Smooth muscle cell (in vitro differentiated cells): Measurements from ENCODE around the gene GALNT17. TPM values are rescaled to one million over a fixed set of nuclear protein-coding genes. Genes with fewer than 3 reads are reported as not detected.

Source experiments
- DNase-seq: peaks from one replicate; lab custom pipeline; 2025; ENCODE audit not compliant: unreplicated experiment; lab: John Stamatoyannopoulos, UW
- H2AFZ ChIP-seq: fragments of 200-600 bp; sonication (generic); 2 replicates; pipeline ENCODE4 v1.6.0; 2016; ENCODE audit warnings: antibody characterized with exemption, low read depth, mild to moderate bottlenecking
- H3F3A ChIP-seq: fragments of 200-600 bp; sonication (generic); 2 replicates; pipeline ENCODE4 v1.6.0; 2017; ENCODE audit warnings: antibody characterized with exemption, low read depth
- H3K27ac ChIP-seq: fragments of 200-600 bp; sonication (generic); 2 replicates; pipeline ENCODE4 v1.5.1; 2016; ENCODE audit warnings: low read depth, mild to moderate bottlenecking
- H3K27me3 ChIP-seq: fragments of 200-600 bp; sonication (generic); 2 replicates; pipeline ENCODE4 v1.6.1; 2016; ENCODE audit warnings: low read depth, mild to moderate bottlenecking
- H3K36me3 ChIP-seq: fragments of 200-600 bp; sonication (generic); 2 replicates; pipeline ENCODE4 v1.5.1; 2016; ENCODE audit warnings: low read depth
- H3K4me1 ChIP-seq: fragments of 200-600 bp; sonication (generic); 2 replicates; pipeline ENCODE4 v1.5.1; 2016; ENCODE audit warnings: low read depth
- H3K4me2 ChIP-seq: fragments of 200-600 bp; sonication (generic); 2 replicates; pipeline ENCODE4 v1.6.0; 2016; ENCODE audit warnings: mild to moderate bottlenecking
- H3K4me3 ChIP-seq: fragments of 200-600 bp; sonication (generic); 2 replicates; pipeline ENCODE4 v1.5.1; 2016; ENCODE audit warnings: mild to moderate bottlenecking
- H3K79me2 ChIP-seq: fragments of 200-600 bp; sonication (generic); 2 replicates; pipeline ENCODE4 v1.6.0; 2016; ENCODE audit warnings: low read depth, mild to moderate bottlenecking
- H3K9ac ChIP-seq: fragments of 200-600 bp; sonication (generic); 2 replicates; pipeline ENCODE4 v1.6.0; 2016; ENCODE audit warnings: low read depth
- H3K9me3 ChIP-seq: fragments of 200-600 bp; sonication (generic); replicated peaks from 2 replicates; pipeline ENCODE4 v1.5.1; 2016; ENCODE audit warnings: low read depth
- H4K20me1 ChIP-seq: fragments of 200-600 bp; sonication (generic); 2 replicates; pipeline ENCODE4 v1.6.0; 2016; ENCODE audit warnings: low read depth
- WGBS: methylation state at CpG from one replicate; pipeline ENCODE4 v1.1.7; 2016; ENCODE audit warnings: low lambda C conversion rate; 5-methylcytosine and 5-hydroxymethylcytosine counted together
- polyA plus RNA-seq: library from polyadenylated mRNA; unstranded; fragments of >200 nt; fragmentation: Nextera tagmentation; extraction: Ambion mirVana; gene quantifications from 2 replicates; pipeline ENCODE4 v1.2.1, GENCODE V29; 2016
- total RNA-seq: library from RNA; depleted of rRNA; stranded (reverse); fragments of >200 nt; gene quantifications from 2 replicates; pipeline ENCODE4 v1.2.3, GENCODE V29; 2014
- TF ChIP-seq, protein P1 (sequence below): fragments of 200-600 bp; sonication (generic); IDR thresholded peaks from 2 replicates; pipeline ENCODE4 v1.5.1; 2017; ENCODE audit warnings: borderline replicate concordance, mild to moderate bottlenecking, antibody characterized with exemption; ENCODE audit not compliant: insufficient read depth, poor library complexity, severe bottlenecking

GALNT17 gene
- total and polyA plus RNA-seq, 2 experiments from 2014 or later, result 0.38 to 0.45 TPM

DNA sequence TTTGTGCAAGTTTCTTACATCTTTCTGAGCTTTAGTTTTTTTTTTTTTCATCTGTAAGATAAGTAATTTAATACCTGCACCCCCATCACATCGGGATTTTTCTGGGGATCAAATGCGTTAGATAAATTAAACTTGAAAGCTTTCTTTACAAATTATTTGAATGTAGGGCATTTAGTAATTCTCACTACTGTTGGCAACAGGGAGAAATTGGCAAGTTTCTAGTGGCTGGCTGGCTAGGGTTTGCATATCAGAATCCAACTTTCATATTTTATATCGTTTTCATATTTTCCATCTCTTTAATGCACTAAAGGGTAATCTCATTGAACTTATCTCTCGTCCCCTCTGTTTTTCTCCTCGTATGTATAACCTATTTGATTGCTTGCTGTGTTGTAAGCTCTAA lies 412.9 kb downstream of the GALNT17 start:
- H4K20me1 ChIP-seq, result no peaks in the 10 kb centered on the region
- H3K9me3 ChIP-seq, result no peaks in the 10 kb centered on the region
- no peak overlapping the region for H3K4me3 ChIP-seq
- peaks cover 30% of the 10 kb centered on the region for H3K27me3 ChIP-seq
- H2AFZ ChIP-seq, result no peak overlapping the region
- H3K27ac ChIP-seq, result no peak overlapping the region
- no peak overlapping the region for H3K9ac ChIP-seq
- DNase-seq, result no peak
- H3K4me1 ChIP-seq, result no peaks in the 10 kb centered on the region
- no peaks in the 10 kb centered on the region for H3F3A ChIP-seq
- H3K4me2 ChIP-seq, result no peak overlapping the region
- 84% methylated on average over 5 of the region's 5 CpGs for WGBS
- H3K36me3 ChIP-seq, result no peaks in the 10 kb centered on the region
- H3K79me2 ChIP-seq, result no peaks in the 10 kb centered on the region
- TF ChIP-seq, protein P1, sequence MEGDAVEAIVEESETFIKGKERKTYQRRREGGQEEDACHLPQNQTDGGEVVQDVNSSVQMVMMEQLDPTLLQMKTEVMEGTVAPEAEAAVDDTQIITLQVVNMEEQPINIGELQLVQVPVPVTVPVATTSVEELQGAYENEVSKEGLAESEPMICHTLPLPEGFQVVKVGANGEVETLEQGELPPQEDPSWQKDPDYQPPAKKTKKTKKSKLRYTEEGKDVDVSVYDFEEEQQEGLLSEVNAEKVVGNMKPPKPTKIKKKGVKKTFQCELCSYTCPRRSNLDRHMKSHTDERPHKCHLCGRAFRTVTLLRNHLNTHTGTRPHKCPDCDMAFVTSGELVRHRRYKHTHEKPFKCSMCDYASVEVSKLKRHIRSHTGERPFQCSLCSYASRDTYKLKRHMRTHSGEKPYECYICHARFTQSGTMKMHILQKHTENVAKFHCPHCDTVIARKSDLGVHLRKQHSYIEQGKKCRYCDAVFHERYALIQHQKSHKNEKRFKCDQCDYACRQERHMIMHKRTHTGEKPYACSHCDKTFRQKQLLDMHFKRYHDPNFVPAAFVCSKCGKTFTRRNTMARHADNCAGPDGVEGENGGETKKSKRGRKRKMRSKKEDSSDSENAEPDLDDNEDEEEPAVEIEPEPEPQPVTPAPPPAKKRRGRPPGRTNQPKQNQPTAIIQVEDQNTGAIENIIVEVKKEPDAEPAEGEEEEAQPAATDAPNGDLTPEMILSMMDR, result no peak

- no peak overlapping the region for H3K9ac ChIP-seq
- no peaks in the 10 kb centered on the region for H3K36me3 ChIP-seq
- no peak overlapping the region for H3K4me2 ChIP-seq
- H3F3A ChIP-seq, result no peaks in the 10 kb centered on the region
- no peaks in the 10 kb centered on the region for H3K9me3 ChIP-seq
- no peak overlapping the region for H2AFZ ChIP-seq
- no peaks in the 10 kb centered on the region for H3K79me2 ChIP-seq
- WGBS, result 94% methylated on average over 6 of the region's 6 CpGs
- no peaks in the 10 kb centered on the region for H3K4me1 ChIP-seq
- H4K20me1 ChIP-seq, result no peaks in the 10 kb centered on the region
- TF ChIP-seq, protein P1, result no peak
- no peak overlapping the region for H3K4me3 ChIP-seq
- H3K27ac ChIP-seq, result no peak overlapping the region
- H3K27me3 ChIP-seq, result peaks cover 11% of the 10 kb centered on the region
- DNase-seq, result no peak
These were observed 415.5 kb downstream of the GALNT17 start for GRCh38 chr7:71547426-71547825.

GRCh38 chr7:71548746-71549145 lies 416.8 kb downstream of the GALNT17 start:
- WGBS, result 53% methylated on average over 3 of the region's 3 CpGs
- no peak for DNase-seq
- no peaks in the 10 kb centered on the region for H3K36me3 ChIP-seq
- no peak overlapping the region for H3K9ac ChIP-seq
- TF ChIP-seq, protein P1, result no peak
- peaks cover 11% of the 10 kb centered on the region for H3K27me3 ChIP-seq
- no peak overlapping the region for H3K4me3 ChIP-seq
- no peak overlapping the region for H3K4me2 ChIP-seq
- H3F3A ChIP-seq, result no peaks in the 10 kb centered on the region
- peak overlapping the region; percentile 45 for H3K27ac ChIP-seq
- no peaks in the 10 kb centered on the region for H3K4me1 ChIP-seq
- H3K79me2 ChIP-seq, result no peaks in the 10 kb centered on the region
- no peak overlapping the region for H2AFZ ChIP-seq
- H3K9me3 ChIP-seq, result no peaks in the 10 kb centered on the region
- H4K20me1 ChIP-seq, result no peaks in the 10 kb centered on the region

DNA sequence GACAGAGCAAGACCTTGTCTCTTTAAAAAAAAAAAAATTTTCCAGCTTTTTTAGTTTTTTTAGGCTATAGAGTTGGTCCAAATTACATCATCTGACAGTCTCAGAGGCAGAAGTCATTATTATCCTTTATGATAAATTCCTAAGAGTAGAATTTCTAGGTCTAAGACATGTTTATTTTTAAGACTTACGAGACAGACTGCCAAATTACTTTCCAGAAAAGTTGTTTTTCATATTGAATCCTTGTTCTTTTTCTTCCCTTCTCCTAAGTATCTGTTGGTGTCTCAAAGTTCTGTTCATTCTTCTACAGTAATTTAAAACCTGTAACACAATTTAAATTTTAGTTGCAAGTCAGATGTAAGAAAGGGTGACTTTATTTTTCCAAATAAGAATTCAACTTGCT lies 421.4 kb downstream of the GALNT17 start:
- TF ChIP-seq, protein P1, result no peak
- Histone ChIP-seq H3K27ac (no peak overlapping the region), H3K36me3 (no peaks in the 10 kb centered on the region), H3F3A (no peaks in the 10 kb centered on the region), H3K4me1 (no peaks in the 10 kb centered on the region), H3K9me3 (no peaks in the 10 kb centered on the region), H2AFZ (no peak overlapping the region), H3K27me3 (peaks cover 5% of the 10 kb centered on the region), H3K9ac (no peak overlapping the region), H3K79me2 (no peaks in the 10 kb centered on the region), H3K4me2 (no peak overlapping the region), H4K20me1 (no peaks in the 10 kb centered on the region), H3K4me3 (no peak overlapping the region)
- WGBS, result 90% methylated on average over 1 of the region's 1 CpG
- DNase-seq, result no peak
